Thyroid gland (tissue), 4 donors: ENCODE data around the gene CDC45.

Source experiments
- CTCF ChIP-seq, 6 experiments: fragments of 200-600 bp in 3 of 6; fragments of 450-650 bp in 3 of 6; sonication (generic) in 3 of 6; IDR thresholded peaks; one replicate each; pipeline ENCODE4 v1.5.1; 2016 to 2019; ENCODE audit warnings: antibody characterized with exemption in 6 of 6, mild to moderate bottlenecking in 2 of 6, inconsistent platforms in 1 of 6, moderate library complexity in 1 of 6
- POLR2A ChIP-seq, 2 donors: fragments of 450-650 bp; IDR thresholded peaks; one replicate each; pipeline ENCODE4 v1.6.1; 2017; ENCODE audit warnings: antibody characterized with exemption in 2 of 2, mild to moderate bottlenecking in 2 of 2, moderate library complexity in 1 of 2

- no peak for TF ChIP-seq CTCF (IDR thresholded peaks at IDR 0.05)
- no peak for TF ChIP-seq POLR2A (IDR thresholded peaks at IDR 0.05)
Measured at GRCh38 chr22:19443544-19444211, 36.0 kb upstream of the CDC45 start.
